Duodenal mucosa (tissue), 2 donors: ENCODE measurements around the gene OR6B3.

Experiments used
- H3K27ac ChIP-seq: one replicate; pipeline ENCODE4 v1.7.0; 2013; ENCODE audit warnings: low read depth, low read length
- H3K27me3 ChIP-seq, 2 donors: one replicate each; pipeline ENCODE4 v1.7.0; 2013; ENCODE audit warnings: low read length in 2 of 2, control low read depth in 1 of 2; ENCODE audit not compliant: insufficient read depth in 2 of 2, control insufficient read depth in 1 of 2
- H3K36me3 ChIP-seq, 2 donors: one replicate each; pipeline ENCODE4 v1.7.0; 2013; ENCODE audit warnings: low read length in 2 of 2, control low read depth in 1 of 2; ENCODE audit not compliant: insufficient read depth in 2 of 2, control insufficient read depth in 1 of 2
- H3K4me1 ChIP-seq, 2 donors: one replicate each; pipeline ENCODE4 v1.7.0; 2013; ENCODE audit warnings: low read length in 2 of 2, control low read depth in 1 of 2; ENCODE audit not compliant: insufficient read depth in 2 of 2, control insufficient read depth in 1 of 2
- H3K4me3 ChIP-seq, 2 donors: one replicate each; pipeline ENCODE4 v1.7.0; 2013; ENCODE audit warnings: low read length in 2 of 2, low read depth in 1 of 2
- H3K9ac ChIP-seq, 2 donors: one replicate each; pipeline ENCODE4 v1.7.0; 2013; ENCODE audit warnings: low read length in 2 of 2, low read depth in 1 of 2
- H3K9me3 ChIP-seq, 2 donors: one replicate each; pipeline ENCODE4 v1.7.0; 2013; ENCODE audit warnings: low read length in 2 of 2, control low read depth in 1 of 2; ENCODE audit not compliant: control insufficient read depth in 1 of 2

OR6B3 gene

GRCh38 chr2:240053173-240054155, at the start of gene OR6B3:
Gene OR6B3 (minus strand): TSS chr2:240053521.
- Histone ChIP-seq H3K4me3 (no peak within 1 kb of the TSS), H3K9ac (no peak within 1 kb of the TSS), H3K36me3 (no peaks in the 10 kb centered on the region), H3K9me3 (no peaks in the 10 kb centered on the region), H3K27ac (no peak within 1 kb of the TSS), H3K27me3 (peaks cover 12 to 25% of the 10 kb centered on the region in 2 donors), H3K4me1 (no peaks in the 10 kb centered on the region)

GRCh38 chr2:240098349-240098748, 45.0 kb upstream of the OR6B3 start:
- no peaks in the 10 kb centered on the region for H3K4me1 ChIP-seq
- H3K36me3 ChIP-seq: no peaks in the 10 kb centered on the region
- H3K4me3 ChIP-seq: no peak overlapping the region
- H3K9ac ChIP-seq: no peak overlapping the region
- H3K27ac ChIP-seq: no peak overlapping the region
- H3K27me3 ChIP-seq: peaks cover 25 to 45% of the 10 kb centered on the region in 2 donors
- no peaks in the 10 kb centered on the region for H3K9me3 ChIP-seq

GRCh38 chr2:240095556-240096523, 42.5 kb upstream of the OR6B3 start:
- Histone ChIP-seq H3K4me1 (no peaks in the 10 kb centered on the region), H3K9ac (no peak overlapping the region), H3K4me3 (no peak overlapping the region), H3K27me3 (peaks cover 25 to 45% of the 10 kb centered on the region in 2 donors), H3K36me3 (no peaks in the 10 kb centered on the region), H3K27ac (no peak overlapping the region), H3K9me3 (no peaks in the 10 kb centered on the region)

- Histone ChIP-seq H3K4me1 (no peaks in the 10 kb centered on the region), H3K27ac (no peak overlapping the region), H3K9ac (no peak overlapping the region), H3K36me3 (no peaks in the 10 kb centered on the region), H3K4me3 (no peak overlapping the region), H3K9me3 (peaks cover 0 to 5% of the 10 kb centered on the region in 2 donors), H3K27me3 (peaks cover under 1 to 3% of the 10 kb centered on the region in 2 donors)
These were observed 36.0 kb upstream of the OR6B3 start for GRCh38 chr2:240089306-240089705.

- no peak overlapping the region for H3K9ac ChIP-seq
- H3K4me1 ChIP-seq: no peaks in the 10 kb centered on the region
- H3K27me3 ChIP-seq: no peaks in the 10 kb centered on the region
- no peaks in the 10 kb centered on the region for H3K36me3 ChIP-seq
- no peak overlapping the region for H3K4me3 ChIP-seq
- H3K9me3 ChIP-seq: peaks cover 0 to 5% of the 10 kb centered on the region in 2 donors
- no peak overlapping the region for H3K27ac ChIP-seq
These were observed 33.2 kb upstream of the OR6B3 start for GRCh38 chr2:240086563-240086962.

GRCh38 chr2:240078631-240079030, 25.3 kb upstream of the OR6B3 start:
- no peak overlapping the region for H3K27ac ChIP-seq
- H3K36me3 ChIP-seq: no peaks in the 10 kb centered on the region
- peaks cover 0 to 13% of the 10 kb centered on the region in 2 donors for H3K9me3 ChIP-seq
- no peak overlapping the region for H3K4me3 ChIP-seq
- no peak overlapping the region for H3K9ac ChIP-seq
- peaks cover 0 to 4% of the 10 kb centered on the region in 2 donors for H3K27me3 ChIP-seq
- no peaks in the 10 kb centered on the region for H3K4me1 ChIP-seq

GRCh38 chr2:240077442-240077841, 24.1 kb upstream of the OR6B3 start:
- H3K27me3 ChIP-seq: peaks cover 0 to 4% of the 10 kb centered on the region in 2 donors
- no peak overlapping the region for H3K9ac ChIP-seq
- no peaks in the 10 kb centered on the region for H3K4me1 ChIP-seq
- H3K36me3 ChIP-seq: no peaks in the 10 kb centered on the region
- H3K4me3 ChIP-seq: no peak overlapping the region
- H3K9me3 ChIP-seq: peaks cover 0 to 13% of the 10 kb centered on the region in 2 donors
- H3K27ac ChIP-seq: no peak overlapping the region

- Histone ChIP-seq H3K4me1 (no peaks in the 10 kb centered on the region), H3K36me3 (no peaks in the 10 kb centered on the region), H3K9ac (no peak overlapping the region), H3K4me3 (no peak overlapping the region), H3K27me3 (no peaks in the 10 kb centered on the region), H3K27ac (no peak overlapping the region), H3K9me3 (peaks cover 0 to 13% of the 10 kb centered on the region in 2 donors)
These were observed 21.2 kb upstream of the OR6B3 start for GRCh38 chr2:240074545-240074944.

GRCh38 chr2:240070907-240071306, 17.6 kb upstream of the OR6B3 start:
- no peak overlapping the region for H3K27ac ChIP-seq
- H3K27me3 ChIP-seq: peaks cover 0 to 6% of the 10 kb centered on the region in 2 donors

More at GRCh38 chr2:240070907-240071306, 17.6 kb upstream of the OR6B3 start:
- Histone ChIP-seq H3K9ac (no peak overlapping the region), H3K4me1 (no peaks in the 10 kb centered on the region), H3K9me3 (no peaks in the 10 kb centered on the region), H3K36me3 (no peaks in the 10 kb centered on the region), H3K4me3 (no peak overlapping the region)
